Right renal cortex interstitium (tissue), 3 donors: ENCODE results near the gene KIF4B. TPM values are rescaled to one million over a fixed set of nuclear protein-coding genes. Genes with fewer than 3 reads are reported as not detected.
"Not testable (repeated sequence)": the region's sequence is repeated elsewhere in the genome, so short reads cannot be mapped to it uniquely, and the experiment has no call there.

Source experiments
- DNase-seq, 3 donors: peaks; one replicate each; pipeline ENCODE4 v3.0.0-alpha.2; 2013; ENCODE audit warnings: low read depth in 3 of 3, low spot score in 2 of 3
- polyA plus RNA-seq, 3 donors: library from polyadenylated mRNA; unstranded; fragments of 120-200 nt; gene quantifications; one replicate each; pipeline ENCODE4 v1.2.1, GENCODE V29; 2013; ENCODE audit not compliant: insufficient read length in 3 of 3

KIF4B gene
- under 1 TPM; 0.21 to 0.33 (median 0.33) TPM for polyA plus RNA-seq

DNA sequence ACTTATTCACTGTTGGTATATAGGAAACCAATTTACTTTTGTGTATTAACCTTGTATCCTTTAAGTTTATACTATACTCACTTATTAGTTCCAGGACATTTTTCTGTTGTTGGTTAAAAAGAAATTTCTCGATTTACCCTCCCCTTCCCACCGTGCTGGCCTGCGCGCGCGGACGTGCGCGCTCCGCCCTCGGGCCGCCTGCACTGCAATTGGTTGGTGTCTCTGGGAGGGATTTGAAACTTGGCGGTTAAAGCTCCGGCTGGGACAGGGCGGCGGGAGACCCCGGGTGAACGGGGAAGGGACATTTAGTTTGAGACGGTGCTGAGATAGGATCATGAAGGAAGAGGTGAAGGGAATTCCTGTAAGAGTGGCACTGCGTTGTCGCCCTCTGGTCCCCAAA is at the start of gene KIF4B:
TSS of gene KIF4B (plus strand) at position 230 of the 400 bp plus-strand sequence. CDS start at position 335, 105 bp downstream.
- DNase-seq = no peak

DNA sequence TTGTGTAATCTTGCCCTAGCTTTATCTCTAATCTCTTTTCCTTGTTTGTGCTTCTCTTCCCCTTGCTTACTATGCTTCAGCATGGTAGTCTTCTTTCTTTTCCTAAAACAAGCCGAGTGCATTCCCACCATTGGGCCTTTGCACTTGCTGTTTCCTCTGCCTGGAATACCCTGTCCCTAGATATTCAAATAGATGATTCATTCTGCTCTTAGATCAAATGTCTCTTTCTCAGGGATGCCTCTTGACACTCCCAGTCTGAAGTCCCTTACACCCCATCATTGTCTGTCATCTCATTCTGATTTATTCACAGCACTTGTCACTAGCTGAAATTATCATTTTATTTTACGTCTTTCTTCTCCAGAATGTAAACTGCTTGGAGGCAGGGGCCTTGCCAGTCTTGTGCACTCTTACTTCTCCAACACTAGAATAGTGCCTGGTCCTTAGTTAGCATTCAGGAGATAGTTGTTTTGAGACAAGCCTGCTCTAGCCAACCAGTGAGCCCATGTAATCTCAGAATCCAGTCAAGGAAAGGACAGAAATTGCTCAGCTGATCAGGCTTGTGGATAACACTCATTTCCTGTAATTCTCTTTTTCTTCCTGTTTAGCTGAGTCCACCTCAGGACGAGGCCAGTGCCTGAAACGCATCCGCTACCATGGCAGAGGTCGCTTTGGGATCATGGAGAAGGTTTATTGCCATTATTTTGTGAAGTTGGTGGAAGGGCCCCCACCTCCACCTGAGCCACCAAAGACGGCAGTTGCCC is 47.3 kb upstream of the KIF4B start:
- DNase-seq = no peak

GRCh38 chr5:154966874-154967273 is 46.7 kb upstream of the KIF4B start:
- DNase-seq = no peak

DNA sequence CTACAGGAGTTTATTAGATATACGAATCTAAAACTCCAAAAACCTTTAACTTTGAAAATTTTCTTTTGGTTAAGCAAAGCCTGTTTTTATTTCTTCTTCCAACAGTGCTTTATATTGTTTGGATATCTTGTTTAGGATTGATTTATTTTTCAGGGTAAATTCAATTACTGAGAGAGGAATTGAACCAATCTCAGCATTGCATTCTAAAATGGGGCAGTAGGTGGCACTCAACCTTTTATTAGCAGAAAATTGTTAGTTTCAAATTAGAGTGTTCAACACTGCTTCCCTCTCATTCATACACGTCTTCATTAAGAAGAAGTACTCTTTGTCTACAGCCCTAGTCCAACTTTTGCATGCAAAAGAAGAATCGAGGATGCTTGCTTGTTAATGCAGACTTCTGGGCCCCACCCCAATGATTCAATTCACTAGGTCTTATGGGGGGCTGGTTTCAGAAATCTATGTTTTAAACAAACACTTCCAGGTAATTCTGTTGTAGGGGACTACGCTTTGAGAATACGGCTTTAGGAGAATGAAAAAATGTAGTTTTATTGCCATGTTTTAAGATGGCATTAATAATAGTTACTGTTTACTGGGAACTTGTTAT is 46.0 kb upstream of the KIF4B start:
- DNase-seq = no peak

GRCh38 chr5:154968953-154969352 is 44.6 kb upstream of the KIF4B start:
- no peak for DNase-seq

- DNase-seq = no peak
These were observed 42.8 kb upstream of the KIF4B start for GRCh38 chr5:154970759-154971158.

DNA sequence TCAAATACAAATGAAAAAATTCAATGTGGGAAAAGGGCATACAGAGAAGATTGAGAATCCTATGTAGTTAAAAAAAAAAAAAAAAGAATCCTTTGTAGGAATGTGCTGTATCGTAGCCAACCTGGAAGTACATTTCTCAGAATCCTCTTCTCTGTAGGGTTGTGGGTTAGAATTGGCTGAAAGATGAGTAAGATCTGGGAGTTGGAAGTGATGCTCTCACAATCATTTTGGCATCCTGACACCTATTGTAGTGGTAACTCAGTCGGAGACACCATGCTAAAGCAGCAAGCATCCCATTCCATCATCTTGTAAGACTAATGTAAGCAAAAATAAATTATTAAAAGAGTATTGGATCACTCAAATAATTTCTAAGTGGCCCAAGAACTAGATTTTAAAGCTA is 42.1 kb upstream of the KIF4B start:
- no peak for DNase-seq

- DNase-seq = peak in 1 of 3 donors; percentile 23
These were observed 41.0 kb upstream of the KIF4B start for GRCh38 chr5:154972476-154973080.

DNA sequence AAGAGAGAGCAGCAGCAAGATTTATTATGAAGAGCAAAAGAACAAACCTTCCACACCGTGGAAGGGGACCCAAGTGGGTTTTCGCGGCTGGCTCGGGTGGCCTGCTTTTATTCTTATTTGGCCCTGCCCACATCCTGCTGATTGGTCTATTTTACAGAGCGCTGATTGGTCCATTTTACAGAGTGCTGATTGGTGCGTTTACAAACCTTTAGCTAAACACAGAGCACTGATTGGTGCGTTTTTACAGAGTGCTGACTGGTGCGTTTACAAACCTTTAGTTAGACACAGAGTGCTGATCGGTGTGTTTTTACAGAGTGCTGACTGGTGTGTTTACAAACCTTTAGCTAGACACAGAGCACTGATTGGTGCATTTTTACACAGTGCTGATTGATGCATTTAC is 37.5 kb upstream of the KIF4B start:
- not testable (repeated sequence) for DNase-seq

- no peak for DNase-seq
These were observed 36.1 kb upstream of the KIF4B start for GRCh38 chr5:154977409-154977808.

DNA sequence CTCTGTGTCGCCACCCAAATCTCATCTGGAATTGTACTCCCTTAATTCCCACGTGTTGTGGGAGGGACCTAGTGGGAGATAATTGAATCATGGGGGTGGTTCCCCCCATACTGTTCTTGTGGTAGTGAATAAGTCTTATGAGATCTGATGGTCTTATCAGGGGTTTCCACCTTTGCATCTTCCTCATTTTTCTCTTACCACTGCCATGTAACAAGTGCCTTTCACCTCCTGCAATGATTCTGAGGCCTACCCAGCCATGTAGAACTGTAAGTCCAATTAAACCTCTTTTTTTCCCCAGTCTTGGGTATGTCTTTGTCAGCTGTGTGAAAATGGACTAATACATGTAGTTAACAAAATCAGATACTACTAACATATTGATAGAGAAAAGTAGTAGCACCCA is 35.3 kb upstream of the KIF4B start:
- DNase-seq = not testable (repeated sequence)

- no peak for DNase-seq
These were observed 28.5 kb upstream of the KIF4B start for GRCh38 chr5:154984946-154985516.

DNA sequence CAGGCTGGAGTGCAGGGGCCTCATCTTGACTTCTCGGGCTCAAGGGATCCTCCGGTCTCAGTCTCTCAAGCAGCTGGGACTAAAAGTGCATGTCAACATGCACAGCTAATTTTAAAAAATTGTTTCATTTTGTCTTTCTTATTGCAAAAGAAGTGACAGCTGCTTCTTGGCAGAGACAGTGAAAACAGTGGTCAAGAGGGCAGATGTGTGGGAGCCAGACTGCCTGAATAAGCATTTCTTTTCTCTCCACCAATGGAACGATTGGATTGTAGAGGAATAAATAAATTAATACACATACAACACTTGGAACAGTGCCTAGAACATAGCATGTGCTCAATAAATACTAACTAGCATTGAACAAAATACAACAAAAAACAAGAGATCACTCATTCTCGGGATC is 27.4 kb upstream of the KIF4B start:
- DNase-seq = no peak

DNA sequence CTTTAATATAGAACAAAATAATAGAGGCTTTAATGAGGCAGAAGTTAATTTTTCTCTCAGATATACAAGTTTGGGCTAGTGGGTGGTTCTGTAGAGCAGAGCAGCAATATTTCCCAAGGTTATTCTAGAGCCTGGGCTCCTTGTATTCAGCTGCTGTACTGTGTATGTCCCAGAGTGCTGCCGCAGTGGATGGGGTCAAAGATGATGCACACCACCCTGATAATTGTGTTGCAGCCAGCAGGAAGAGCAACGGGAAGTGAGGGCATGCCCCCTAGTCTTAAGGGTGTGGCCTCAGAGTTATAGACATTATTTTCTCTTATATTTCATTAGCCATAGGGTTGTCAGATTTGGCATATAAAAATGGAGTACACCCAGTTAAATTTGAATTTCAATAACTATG is 23.9 kb upstream of the KIF4B start:
- no peak for DNase-seq

DNA sequence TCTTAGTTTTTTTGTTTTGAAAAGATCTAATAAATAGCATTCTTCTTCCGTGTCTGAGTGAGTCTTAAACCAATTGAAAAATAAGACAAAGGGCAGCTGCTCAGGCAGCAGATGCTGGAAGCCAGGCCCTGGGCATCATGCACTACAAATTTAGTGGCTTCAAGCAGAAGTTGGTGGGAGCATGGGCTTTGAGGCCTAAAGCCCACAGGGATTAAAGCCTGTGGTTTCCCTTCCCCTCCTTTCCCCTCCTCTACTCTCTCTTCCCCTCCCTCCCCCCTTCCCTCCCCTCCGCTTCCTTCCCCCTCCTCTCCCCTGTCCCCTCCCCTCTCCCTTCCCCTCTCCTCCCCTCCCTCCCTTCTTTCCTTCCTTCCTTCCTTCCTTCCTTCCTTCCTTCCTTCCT is 20.1 kb upstream of the KIF4B start:
- DNase-seq = no peak

DNA sequence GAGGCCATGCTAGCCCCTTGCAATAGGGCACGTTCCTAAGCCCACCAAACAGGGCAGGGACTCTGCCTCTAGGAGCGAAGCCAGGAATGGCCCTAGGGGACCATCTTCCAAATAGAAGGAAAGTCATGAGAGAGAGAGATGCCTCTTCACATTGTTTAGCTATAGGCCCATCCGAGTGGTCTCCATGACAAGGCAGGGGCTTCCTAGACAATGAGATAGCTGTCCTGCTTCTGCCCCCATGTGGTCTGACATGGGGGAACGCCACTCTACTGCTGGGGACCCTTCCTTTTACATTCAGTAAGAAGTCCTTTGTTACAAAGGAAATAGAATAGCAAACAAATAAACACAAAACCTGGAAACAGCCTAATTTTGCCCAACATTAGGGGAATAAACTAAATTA is 17.9 kb upstream of the KIF4B start:
- no peak for DNase-seq

GRCh38 chr5:154997746-154998145 is 15.8 kb upstream of the KIF4B start:
- no peak for DNase-seq

DNA sequence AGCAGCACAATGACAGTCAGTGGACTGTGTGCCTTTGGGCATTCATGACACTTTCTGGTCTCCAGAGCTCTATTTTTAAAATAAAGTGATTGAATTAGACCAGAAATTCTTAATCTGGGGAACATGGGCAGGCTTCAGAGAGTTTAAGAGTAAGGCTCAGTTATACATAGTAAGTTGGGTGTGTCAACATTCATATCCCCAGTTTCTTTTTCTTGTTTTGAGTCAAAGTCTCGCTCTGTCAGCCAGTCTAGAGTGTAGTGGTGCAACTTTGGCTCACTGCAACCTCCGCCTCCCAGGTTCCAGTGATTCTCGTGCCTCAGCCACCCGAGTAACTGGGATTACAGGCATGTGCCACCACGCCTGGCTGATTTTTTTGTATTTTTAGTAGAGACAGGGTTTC is 13.7 kb upstream of the KIF4B start:
- DNase-seq = no peak

DNA sequence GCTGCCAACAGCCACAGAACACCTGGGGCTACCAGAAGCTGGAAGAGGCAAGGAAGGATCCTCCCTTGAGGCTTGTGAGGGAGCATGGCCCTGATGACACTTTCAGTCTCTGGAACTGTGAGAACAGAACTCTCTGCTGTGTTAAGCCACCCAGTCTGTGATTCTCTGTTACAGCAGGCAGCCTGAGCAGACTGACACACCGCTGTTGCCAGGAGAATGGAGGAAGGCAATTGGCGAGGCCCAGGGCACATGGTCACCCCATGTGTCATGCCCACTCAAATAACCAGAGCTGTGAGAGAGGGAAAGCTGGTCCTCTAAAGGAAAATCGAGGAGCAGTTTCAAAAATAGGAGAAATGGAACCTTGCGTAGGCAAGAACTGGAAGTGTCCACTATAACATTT is 12.0 kb upstream of the KIF4B start:
- DNase-seq = no peak

DNA sequence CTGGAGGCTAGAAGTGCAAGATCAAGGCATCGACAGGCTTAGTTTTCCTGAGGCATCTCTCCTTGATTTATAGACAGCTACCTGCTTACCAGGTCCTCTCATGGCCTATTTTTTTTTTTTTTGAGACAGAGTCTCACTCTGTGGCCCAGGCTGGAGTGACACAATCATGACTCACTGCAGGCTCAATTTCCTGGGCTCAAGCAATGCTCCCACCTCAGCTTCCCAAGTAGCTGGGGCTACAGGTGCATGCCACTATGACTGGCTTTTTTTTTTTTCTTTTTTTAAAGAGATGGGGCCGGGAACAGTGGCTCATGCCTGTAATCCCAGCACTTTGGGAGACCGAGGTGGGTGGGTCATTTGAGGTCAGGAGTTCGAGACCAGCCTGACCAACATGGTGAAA is 10.8 kb upstream of the KIF4B start:
- DNase-seq = not testable (repeated sequence)

GRCh38 chr5:155004138-155004744 is 9.3 kb upstream of the KIF4B start:
- DNase-seq = no peak
